Measurements from ENCODE around the gene NRF1.
"Not testable (repeated sequence)": the region's sequence is repeated elsewhere in the genome, so short reads cannot be mapped to it uniquely, and the experiment has no call there.

NRF1 gene

GRCh38 chr7:129671266-129671665 is 59.7 kb downstream of the NRF1 start:
- H3K4me3 ChIP-seq (ENCODE audit: low read depth, low read length), result no peak overlapping the region
- TF ChIP-seq CTCF (IDR thresholded peaks at IDR 0.05; ENCODE audit: low read depth, low read length), result no peak
- no peak for TF ChIP-seq MAX (IDR thresholded peaks at IDR 0.05; ENCODE audit: low read depth, low read length)
- no peak for TF ChIP-seq POLR2A (IDR thresholded peaks at IDR 0.05; ENCODE audit: extremely low read depth, insufficient read length)
- TF ChIP-seq MYC (IDR thresholded peaks at IDR 0.05; ENCODE audit: low read depth, low read length), result no peak
- no peak for DNase-seq (ENCODE audit: low read depth)

- H3K4me3 ChIP-seq (ENCODE audit: low read depth, low read length); DNase-seq (ENCODE audit: low read depth): not testable (repeated sequence)
Measured at GRCh38 chr7:129674475-129674874, 63.0 kb downstream of the NRF1 start.

GRCh38 chr7:129675521-129675920 is 64.0 kb downstream of the NRF1 start:
- no peak for DNase-seq (ENCODE audit: low read depth)
- H3K4me3 ChIP-seq (ENCODE audit: low read depth, low read length), result no peak overlapping the region
- TF ChIP-seq MAX (IDR thresholded peaks at IDR 0.05; ENCODE audit: low read depth, low read length), result no peak
- no peak for TF ChIP-seq POLR2A (IDR thresholded peaks at IDR 0.05; ENCODE audit: extremely low read depth, insufficient read length)
- no peak for TF ChIP-seq MYC (IDR thresholded peaks at IDR 0.05; ENCODE audit: low read depth, low read length)
- no peak for TF ChIP-seq CTCF (IDR thresholded peaks at IDR 0.05; ENCODE audit: low read depth, low read length)

GRCh38 chr7:129676017-129676897 is 64.7 kb downstream of the NRF1 start:
- H3K4me3 ChIP-seq (ENCODE audit: low read depth, low read length), result no peak overlapping the region
- DNase-seq (ENCODE audit: low read depth), result no peak
- TF ChIP-seq MYC (IDR thresholded peaks at IDR 0.05; ENCODE audit: low read depth, low read length) (no peak), POLR2A (IDR thresholded peaks at IDR 0.05; ENCODE audit: extremely low read depth, insufficient read length) (no peak), CTCF (IDR thresholded peaks at IDR 0.05; ENCODE audit: low read depth, low read length) (no peak), MAX (IDR thresholded peaks at IDR 0.05; ENCODE audit: low read depth, low read length) (no peak)

- TF ChIP-seq POLR2A (IDR thresholded peaks at IDR 0.05; ENCODE audit: extremely low read depth, insufficient read length), result no peak
- TF ChIP-seq MYC (IDR thresholded peaks at IDR 0.05; ENCODE audit: low read depth, low read length), result no peak
- no peak for TF ChIP-seq CTCF (IDR thresholded peaks at IDR 0.05; ENCODE audit: low read depth, low read length)
- TF ChIP-seq MAX (IDR thresholded peaks at IDR 0.05; ENCODE audit: low read depth, low read length), result no peak
- no peak overlapping the region for H3K4me3 ChIP-seq (ENCODE audit: low read depth, low read length)
- no peak for DNase-seq (ENCODE audit: low read depth)
Measured at GRCh38 chr7:129677796-129678195, 66.3 kb downstream of the NRF1 start.

- no peak for DNase-seq (ENCODE audit: low read depth)
- no peak overlapping the region for H3K4me3 ChIP-seq (ENCODE audit: low read depth, low read length)
- TF ChIP-seq MYC (IDR thresholded peaks at IDR 0.05; ENCODE audit: low read depth, low read length) (no peak), CTCF (IDR thresholded peaks at IDR 0.05; ENCODE audit: low read depth, low read length) (no peak), POLR2A (IDR thresholded peaks at IDR 0.05; ENCODE audit: extremely low read depth, insufficient read length) (no peak), MAX (IDR thresholded peaks at IDR 0.05; ENCODE audit: low read depth, low read length) (no peak)
Measured at GRCh38 chr7:129678606-129679005, 67.1 kb downstream of the NRF1 start.
